Measurements from ENCODE around the gene CNOT8.
"Not testable (repeated sequence)": the region's sequence is repeated elsewhere in the genome, so short reads cannot be mapped to it uniquely, and the experiment has no call there.

CNOT8 gene

DNA sequence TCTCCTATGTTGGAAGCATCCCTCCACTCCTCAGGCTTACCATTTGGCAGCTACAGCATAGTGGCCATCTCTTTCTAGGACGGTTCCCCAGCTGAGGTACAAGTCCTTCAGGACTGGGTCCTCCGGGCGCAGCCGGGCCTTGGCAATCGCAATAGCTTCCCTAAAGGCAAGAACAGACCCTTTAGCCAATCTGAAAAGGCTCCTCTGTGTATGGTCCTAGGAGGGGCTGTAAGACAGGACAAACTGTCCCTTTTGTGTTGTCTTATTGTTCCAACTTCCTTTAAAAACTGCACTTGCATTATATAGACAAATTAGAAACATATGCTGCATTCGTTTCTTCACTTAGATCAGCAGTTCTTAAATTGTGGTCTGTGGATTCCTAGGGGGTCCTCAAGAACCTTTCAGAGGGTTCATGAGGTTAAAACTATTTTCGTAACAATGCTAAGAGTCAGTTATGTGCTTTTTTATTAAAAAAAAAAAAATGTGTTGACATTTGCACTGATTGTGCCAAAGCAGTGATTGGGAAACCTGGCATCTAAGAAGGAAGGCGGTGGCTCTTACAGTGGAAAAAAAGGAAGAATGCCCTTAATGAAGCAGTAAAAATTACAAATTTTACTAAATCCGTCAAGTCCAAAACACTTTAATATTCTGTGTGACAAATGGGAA lies 40.9 kb downstream of the CNOT8 start:
- no peak for TF ChIP-seq ZFX (IDR thresholded peaks at IDR 0.05; ENCODE audit: borderline replicate concordance)
- TF ChIP-seq, protein P1, sequence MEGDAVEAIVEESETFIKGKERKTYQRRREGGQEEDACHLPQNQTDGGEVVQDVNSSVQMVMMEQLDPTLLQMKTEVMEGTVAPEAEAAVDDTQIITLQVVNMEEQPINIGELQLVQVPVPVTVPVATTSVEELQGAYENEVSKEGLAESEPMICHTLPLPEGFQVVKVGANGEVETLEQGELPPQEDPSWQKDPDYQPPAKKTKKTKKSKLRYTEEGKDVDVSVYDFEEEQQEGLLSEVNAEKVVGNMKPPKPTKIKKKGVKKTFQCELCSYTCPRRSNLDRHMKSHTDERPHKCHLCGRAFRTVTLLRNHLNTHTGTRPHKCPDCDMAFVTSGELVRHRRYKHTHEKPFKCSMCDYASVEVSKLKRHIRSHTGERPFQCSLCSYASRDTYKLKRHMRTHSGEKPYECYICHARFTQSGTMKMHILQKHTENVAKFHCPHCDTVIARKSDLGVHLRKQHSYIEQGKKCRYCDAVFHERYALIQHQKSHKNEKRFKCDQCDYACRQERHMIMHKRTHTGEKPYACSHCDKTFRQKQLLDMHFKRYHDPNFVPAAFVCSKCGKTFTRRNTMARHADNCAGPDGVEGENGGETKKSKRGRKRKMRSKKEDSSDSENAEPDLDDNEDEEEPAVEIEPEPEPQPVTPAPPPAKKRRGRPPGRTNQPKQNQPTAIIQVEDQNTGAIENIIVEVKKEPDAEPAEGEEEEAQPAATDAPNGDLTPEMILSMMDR (IDR thresholded peaks at IDR 0.05), result no peak
- H3K27ac ChIP-seq, result no peak overlapping the region

DNA sequence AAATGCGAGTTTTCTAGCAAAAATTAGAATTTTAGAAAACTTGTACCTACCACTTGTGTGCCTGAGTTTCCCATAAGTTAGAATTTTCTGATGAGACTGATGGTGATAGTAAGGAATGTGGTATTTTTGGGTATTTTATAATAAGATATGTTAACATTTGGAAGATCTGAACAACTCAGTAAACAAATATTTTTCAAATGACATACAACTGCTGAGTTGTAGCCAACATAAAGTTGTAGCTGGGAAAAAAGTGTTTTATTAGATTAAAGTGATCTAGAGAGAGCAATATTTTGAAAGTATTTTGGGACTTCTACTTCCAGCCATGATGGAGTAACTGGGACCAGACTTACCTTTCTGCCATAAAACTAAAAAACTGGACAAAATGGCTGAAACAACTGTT lies 41.6 kb downstream of the CNOT8 start:
- H3K27ac ChIP-seq, result no peak overlapping the region
- TF ChIP-seq, protein P1 (IDR thresholded peaks at IDR 0.05), result no peak
- no peak for TF ChIP-seq ZFX (IDR thresholded peaks at IDR 0.05; ENCODE audit: borderline replicate concordance)

DNA sequence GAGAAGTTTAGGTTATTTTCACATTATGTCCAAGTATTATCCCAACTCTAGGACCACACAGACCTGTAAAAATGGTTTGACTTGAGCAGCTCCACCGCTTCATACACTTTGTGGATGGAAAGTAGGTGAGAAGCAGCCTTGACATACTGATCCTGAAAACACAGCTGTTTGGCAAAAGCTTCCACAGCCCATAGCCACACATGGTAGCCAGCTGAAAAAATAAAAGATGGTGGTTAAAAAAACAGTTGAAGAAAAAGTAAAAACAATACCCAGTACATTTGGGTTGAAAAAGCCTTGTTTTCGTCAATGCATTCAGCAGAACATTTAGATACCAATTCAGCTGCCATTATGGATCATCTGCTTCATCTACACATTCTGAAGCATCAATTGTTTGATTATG lies 42.8 kb downstream of the CNOT8 start:
- TF ChIP-seq ZFX (IDR thresholded peaks at IDR 0.05; ENCODE audit: borderline replicate concordance), result no peak
- TF ChIP-seq, protein P1 (IDR thresholded peaks at IDR 0.05), result no peak
- no peak overlapping the region for H3K27ac ChIP-seq

DNA sequence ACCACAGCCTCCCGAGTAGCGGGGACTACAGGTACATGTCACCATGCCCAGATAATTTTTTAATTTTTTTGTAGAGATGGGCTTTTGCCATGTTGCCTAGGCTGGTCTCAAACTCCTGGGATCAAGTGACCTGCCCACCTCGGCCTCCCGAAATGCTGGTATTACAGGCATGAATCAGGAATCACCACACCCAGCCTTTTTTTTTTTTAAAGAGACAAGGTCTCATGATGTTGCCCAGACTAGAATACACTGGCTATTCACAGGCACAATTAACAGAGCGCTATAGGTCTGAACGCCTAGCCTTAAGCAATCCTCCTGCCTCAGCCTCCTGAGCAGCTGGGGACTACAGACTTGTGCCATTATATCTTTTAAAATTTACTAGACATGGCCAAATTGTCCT lies 43.5 kb downstream of the CNOT8 start:
- no peak overlapping the region for H3K27ac ChIP-seq
- TF ChIP-seq, protein P1 (IDR thresholded peaks at IDR 0.05), result no peak
- TF ChIP-seq ZFX (IDR thresholded peaks at IDR 0.05; ENCODE audit: borderline replicate concordance), result no peak

DNA sequence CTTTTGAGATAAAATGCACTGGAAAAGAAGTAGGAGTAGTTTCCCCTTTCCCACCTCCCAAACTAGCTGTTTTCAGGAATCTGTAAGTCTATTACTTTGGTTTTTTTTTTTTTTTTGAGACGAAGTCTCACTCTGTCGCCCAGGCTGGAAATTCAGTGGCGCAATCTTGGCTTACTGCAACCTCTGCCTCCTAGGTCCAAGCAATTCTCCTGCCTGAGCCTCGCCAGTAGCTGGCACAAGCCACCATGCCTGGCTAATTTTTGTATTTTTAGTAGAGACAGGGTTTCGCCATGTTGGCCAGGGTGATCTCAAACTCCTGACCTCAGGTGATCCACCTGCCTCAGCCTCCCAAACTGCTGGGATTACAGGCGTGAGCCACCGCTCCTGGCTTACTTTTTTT lies 47.2 kb downstream of the CNOT8 start:
- not testable (repeated sequence) for H3K27ac ChIP-seq

DNA sequence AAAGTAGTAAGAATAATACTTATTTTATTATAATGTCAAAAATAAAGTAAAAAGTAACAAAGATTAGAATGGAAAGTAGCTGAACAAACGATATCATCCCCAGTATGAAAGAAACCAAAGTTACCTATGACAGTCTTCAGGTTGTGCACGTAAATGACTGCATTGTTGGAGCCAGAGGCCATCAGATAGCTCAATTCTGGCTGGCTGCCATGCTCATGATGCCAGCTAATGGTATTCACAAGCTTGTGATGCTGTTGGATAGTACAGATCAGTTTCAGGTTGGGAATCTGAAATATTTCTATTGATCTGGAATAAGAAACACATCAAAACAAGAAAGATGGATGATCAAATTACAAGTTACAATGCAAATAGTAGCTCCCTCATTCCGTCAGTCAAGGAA lies 58.4 kb downstream of the CNOT8 start:
- TF ChIP-seq, protein P1 (IDR thresholded peaks at IDR 0.05), result no peak
- no peak for TF ChIP-seq ZFX (IDR thresholded peaks at IDR 0.05; ENCODE audit: borderline replicate concordance)
- no peak overlapping the region for H3K27ac ChIP-seq

DNA sequence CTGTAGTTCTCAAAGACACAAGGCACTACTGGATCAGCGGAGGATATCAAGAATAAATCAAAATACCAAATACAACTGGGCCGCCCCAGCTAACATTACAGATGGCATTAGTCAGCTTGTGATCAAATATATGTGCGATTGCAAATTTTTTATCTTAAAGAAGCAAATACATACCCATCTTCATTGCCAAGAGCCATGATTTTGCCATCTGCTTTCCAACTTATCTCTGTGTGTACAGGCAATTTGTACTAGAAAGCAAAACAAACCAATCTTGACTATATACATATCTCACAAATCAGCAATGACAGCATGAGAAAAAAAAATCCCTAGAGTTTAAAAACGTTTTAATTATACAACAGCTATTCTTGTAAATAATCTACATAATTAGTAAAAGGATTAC lies 59.3 kb downstream of the CNOT8 start:
- no peak overlapping the region for H3K27ac ChIP-seq
- TF ChIP-seq, protein P1 (IDR thresholded peaks at IDR 0.05), result no peak
- no peak for TF ChIP-seq ZFX (IDR thresholded peaks at IDR 0.05; ENCODE audit: borderline replicate concordance)

All from 22Rv1 (cell line).